Measurements from ENCODE around the gene SEMA4B. TPM values are rescaled to one million over a fixed set of nuclear protein-coding genes. Genes with fewer than 3 reads are reported as not detected.

The SEMA4B gene
- total and polyA plus RNA-seq, 2 experiments from 2014 or later = 3.6 to 4.5 TPM

- no peaks in the 10 kb centered on the region for H3K79me2 ChIP-seq (ENCODE audit: insufficient read depth)
- H3K27me3 ChIP-seq (replicated peaks; ENCODE audit: insufficient read depth) = no peaks in the 10 kb centered on the region
- H3K4me2 ChIP-seq (ENCODE audit: unreplicated experiment) = no peak overlapping the region
- no peak overlapping the region for H3K27ac ChIP-seq
- no peaks in the 10 kb centered on the region for H3F3A ChIP-seq (ENCODE audit: insufficient read depth)
- WGBS, 2 experiments (ENCODE audit: low coverage in 1 of 2, low lambda C conversion rate in 2 of 2, missing lambda C conversion rate in 2 of 2) = 50 to 51% methylated on average over 14 of the region's 14 CpGs
- H3K4me1 ChIP-seq (ENCODE audit: insufficient read depth) = no peaks in the 10 kb centered on the region
- no peaks in the 10 kb centered on the region for H3K36me3 ChIP-seq (ENCODE audit: low read depth)
- in situ Hi-C loops (cut with MboI) = no loop called here
- peak; percentile 91 for DNase-seq
- no peaks in the 10 kb centered on the region for H4K20me1 ChIP-seq (ENCODE audit: insufficient read depth)
- no peaks in the 10 kb centered on the region for H3K9me2 ChIP-seq (ENCODE audit: insufficient read depth)
- TF ChIP-seq EZH2phosphoT487 (IDR thresholded peaks at IDR 0.05; ENCODE audit: insufficient read depth, low read depth) = no peak
- TF ChIP-seq EZH2 (IDR thresholded peaks at IDR 0.05; ENCODE audit: insufficient read depth, poor library complexity, severe bottlenecking) = no peak
- no peak overlapping the region for H2AFZ ChIP-seq
- no peaks in the 10 kb centered on the region for H3K9me3 ChIP-seq (ENCODE audit: low read depth)
- no peak overlapping the region for H3K4me3 ChIP-seq
- H3K9ac ChIP-seq = no peak overlapping the region
Observed at GRCh38 chr15:90221246-90221900, 20.2 kb downstream of the SEMA4B start.

- Histone ChIP-seq H3K27ac (no peak overlapping the region), H4K20me1 (ENCODE audit: insufficient read depth) (no peaks in the 10 kb centered on the region), H3K36me3 (ENCODE audit: low read depth) (no peaks in the 10 kb centered on the region), H3K9me2 (ENCODE audit: insufficient read depth) (no peaks in the 10 kb centered on the region), H3K4me3 (no peak overlapping the region), H3K27me3 (replicated peaks; ENCODE audit: insufficient read depth) (no peaks in the 10 kb centered on the region), H3K4me1 (ENCODE audit: insufficient read depth) (no peaks in the 10 kb centered on the region), H3F3A (ENCODE audit: insufficient read depth) (no peaks in the 10 kb centered on the region), H3K79me2 (ENCODE audit: insufficient read depth) (no peaks in the 10 kb centered on the region), H2AFZ (no peak overlapping the region), H3K9me3 (ENCODE audit: low read depth) (no peaks in the 10 kb centered on the region), H3K9ac (no peak overlapping the region), H3K4me2 (ENCODE audit: unreplicated experiment) (no peak overlapping the region)
- WGBS, 2 experiments (ENCODE audit: low coverage in 1 of 2, low lambda C conversion rate in 2 of 2, missing lambda C conversion rate in 2 of 2) = 81 to 87% methylated on average over 2 of the region's 2 CpGs
- TF ChIP-seq EZH2phosphoT487 (IDR thresholded peaks at IDR 0.05; ENCODE audit: insufficient read depth, low read depth) = no peak
- no peak for TF ChIP-seq EZH2 (IDR thresholded peaks at IDR 0.05; ENCODE audit: insufficient read depth, poor library complexity, severe bottlenecking)
- in situ Hi-C loops (cut with MboI) = no loop called here
- no peak for DNase-seq
Observed at GRCh38 chr15:90222547-90222946, 21.4 kb downstream of the SEMA4B start.

GRCh38 chr15:90223441-90224165 is 22.5 kb downstream of the SEMA4B start:
- Histone ChIP-seq H3K9ac (no peak overlapping the region), H3K9me2 (ENCODE audit: insufficient read depth) (no peaks in the 10 kb centered on the region), H3K36me3 (ENCODE audit: low read depth) (no peaks in the 10 kb centered on the region), H3K4me3 (no peak overlapping the region), H3K79me2 (ENCODE audit: insufficient read depth) (no peaks in the 10 kb centered on the region), H3F3A (ENCODE audit: insufficient read depth) (no peaks in the 10 kb centered on the region), H2AFZ (no peak overlapping the region), H3K27ac (no peak overlapping the region), H3K9me3 (ENCODE audit: low read depth) (no peaks in the 10 kb centered on the region), H3K4me2 (ENCODE audit: unreplicated experiment) (no peak overlapping the region), H4K20me1 (ENCODE audit: insufficient read depth) (no peaks in the 10 kb centered on the region), H3K27me3 (replicated peaks; ENCODE audit: insufficient read depth) (no peaks in the 10 kb centered on the region), H3K4me1 (ENCODE audit: insufficient read depth) (no peaks in the 10 kb centered on the region)
- in situ Hi-C loops (cut with MboI) = no loop called here
- TF ChIP-seq EZH2 (IDR thresholded peaks at IDR 0.05; ENCODE audit: insufficient read depth, poor library complexity, severe bottlenecking) (no peak), EZH2phosphoT487 (IDR thresholded peaks at IDR 0.05; ENCODE audit: insufficient read depth, low read depth) (no peak)
- WGBS, 2 experiments (ENCODE audit: low coverage in 1 of 2, low lambda C conversion rate in 2 of 2, missing lambda C conversion rate in 2 of 2) = 91 to 92% methylated on average over 22 of the region's 22 CpGs
- DNase-seq = no peak

- H4K20me1 ChIP-seq (ENCODE audit: insufficient read depth) = no peaks in the 10 kb centered on the region
- in situ Hi-C loops (cut with MboI) = no loop called here
- no peaks in the 10 kb centered on the region for H3K9me3 ChIP-seq (ENCODE audit: low read depth)
- no peaks in the 10 kb centered on the region for H3K36me3 ChIP-seq (ENCODE audit: low read depth)
- H3F3A ChIP-seq (ENCODE audit: insufficient read depth) = no peaks in the 10 kb centered on the region
- no peaks in the 10 kb centered on the region for H3K9me2 ChIP-seq (ENCODE audit: insufficient read depth)
- no peak overlapping the region for H3K27ac ChIP-seq
- H3K9ac ChIP-seq = no peak overlapping the region
- 92 to 95% methylated on average over 15 to 17 of the region's 17 CpGs for WGBS, 2 experiments (ENCODE audit: low coverage in 1 of 2, low lambda C conversion rate in 2 of 2, missing lambda C conversion rate in 2 of 2)
- H3K4me1 ChIP-seq (ENCODE audit: insufficient read depth) = no peaks in the 10 kb centered on the region
- TF ChIP-seq EZH2phosphoT487 (IDR thresholded peaks at IDR 0.05; ENCODE audit: insufficient read depth, low read depth) = no peak
- no peak for TF ChIP-seq EZH2 (IDR thresholded peaks at IDR 0.05; ENCODE audit: insufficient read depth, poor library complexity, severe bottlenecking)
- H2AFZ ChIP-seq = no peak overlapping the region
- DNase-seq = no peak
- no peaks in the 10 kb centered on the region for H3K27me3 ChIP-seq (replicated peaks; ENCODE audit: insufficient read depth)
- no peak overlapping the region for H3K4me2 ChIP-seq (ENCODE audit: unreplicated experiment)
- H3K4me3 ChIP-seq = no peak overlapping the region
- no peaks in the 10 kb centered on the region for H3K79me2 ChIP-seq (ENCODE audit: insufficient read depth)
Observed at GRCh38 chr15:90225047-90225446, 23.9 kb downstream of the SEMA4B start.

Measured in GM23248 (cell line).